Fibroblast of skin of left quadriceps (primary cell): Measurements from ENCODE around the gene STAG1.
"Not testable (repeated sequence)": the region's sequence is repeated elsewhere in the genome, so short reads cannot be mapped to it uniquely, and the experiment has no call there.

Experiments
- DNase-seq, 2 experiments: peaks; one replicate each; pipeline ENCODE4 v3.0.0-alpha.2; 2013; ENCODE audit warnings: low read depth in 2 of 2

STAG1 gene

DNA sequence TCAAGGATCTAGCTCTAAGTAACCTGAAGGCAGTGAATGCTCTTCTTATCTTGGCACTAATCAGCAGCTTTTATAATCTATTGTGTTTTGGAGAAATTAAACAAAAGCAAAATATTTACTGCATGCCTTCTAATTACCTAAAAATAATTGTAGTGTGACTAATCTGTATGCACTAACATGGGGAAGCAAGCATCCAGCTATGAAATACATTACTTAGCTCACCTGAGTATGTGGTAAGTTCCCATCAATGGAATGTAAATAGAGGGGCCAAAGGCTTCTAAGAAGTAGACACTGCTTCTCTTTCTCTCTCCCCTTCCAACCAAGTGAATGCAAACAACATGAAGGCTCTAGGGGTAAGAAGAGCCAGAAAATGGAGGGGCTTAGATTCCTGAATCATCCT lies 165.6 kb downstream of the STAG1 start:
- DNase-seq: no peak

GRCh38 chr3:136584728-136585127 lies 167.4 kb downstream of the STAG1 start:
- DNase-seq: no peak

- no peak for DNase-seq
Observed at GRCh38 chr3:136583823-136584222, 168.4 kb downstream of the STAG1 start.

- DNase-seq: no peak
Observed at GRCh38 chr3:136577791-136578190, 174.4 kb downstream of the STAG1 start.

DNA sequence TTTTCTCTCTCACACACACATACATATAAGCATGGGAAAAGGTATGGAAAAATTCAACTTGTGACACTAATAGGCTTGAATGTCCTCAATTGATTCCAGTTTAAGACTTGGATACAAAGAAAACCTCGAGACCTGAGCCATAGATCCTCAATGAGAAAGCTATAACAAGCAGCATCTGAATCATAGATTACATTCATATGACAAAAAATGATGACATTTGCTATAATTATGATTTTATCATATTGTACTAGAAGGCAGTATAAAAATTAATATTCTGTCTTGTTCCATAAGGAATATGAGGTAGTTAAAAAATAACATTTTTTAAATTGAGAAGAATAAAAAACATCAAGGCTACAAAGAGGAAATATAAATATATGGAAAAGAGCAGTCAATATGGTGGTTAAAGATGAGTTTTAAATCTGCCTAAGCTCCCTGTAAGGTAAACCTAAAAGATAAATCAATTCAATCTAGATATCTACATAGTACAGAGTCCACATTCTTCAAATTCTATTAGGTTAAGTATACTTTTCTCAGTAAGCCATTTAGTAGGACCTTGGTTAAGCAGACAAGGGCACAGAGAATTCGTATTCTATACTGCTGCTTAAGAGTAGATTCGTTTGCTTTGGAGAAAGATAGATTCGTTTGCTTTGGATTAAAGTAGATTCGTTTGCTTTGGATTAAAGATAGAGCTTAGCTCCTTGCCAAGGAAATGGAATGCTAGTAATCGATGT lies 175.7 kb downstream of the STAG1 start:
- DNase-seq: no peak

DNA sequence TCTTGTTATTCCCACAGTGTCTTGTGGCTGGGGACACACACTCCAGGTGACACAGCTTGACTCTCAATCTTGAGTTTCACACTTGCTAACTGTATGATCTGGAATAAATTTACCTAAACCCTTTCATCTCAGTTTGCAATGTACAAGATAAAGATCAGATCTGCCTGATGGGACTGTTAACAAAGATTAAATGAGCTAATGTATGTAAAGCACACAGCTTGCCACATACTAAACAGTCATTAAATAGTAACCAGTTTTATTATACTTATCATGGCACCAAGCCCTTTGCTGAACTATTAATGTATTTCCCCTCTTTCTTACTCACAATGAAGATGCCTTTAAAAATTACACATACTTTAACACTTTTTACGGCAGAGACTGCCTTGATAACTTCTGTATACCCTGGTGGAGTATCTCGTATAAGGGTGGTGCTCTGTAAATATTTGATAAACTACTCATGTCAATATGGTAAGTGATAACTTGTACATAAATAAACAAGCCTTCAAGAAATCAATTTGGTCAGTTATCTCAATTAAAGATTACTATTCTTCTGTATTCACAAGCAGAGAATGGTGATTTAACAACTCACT lies 184.5 kb downstream of the STAG1 start:
- DNase-seq: no peak

- DNase-seq: not testable (repeated sequence)
Observed at GRCh38 chr3:136564962-136565361, 187.2 kb downstream of the STAG1 start.

GRCh38 chr3:136562026-136562425 lies 190.2 kb downstream of the STAG1 start:
- DNase-seq: no peak

DNA sequence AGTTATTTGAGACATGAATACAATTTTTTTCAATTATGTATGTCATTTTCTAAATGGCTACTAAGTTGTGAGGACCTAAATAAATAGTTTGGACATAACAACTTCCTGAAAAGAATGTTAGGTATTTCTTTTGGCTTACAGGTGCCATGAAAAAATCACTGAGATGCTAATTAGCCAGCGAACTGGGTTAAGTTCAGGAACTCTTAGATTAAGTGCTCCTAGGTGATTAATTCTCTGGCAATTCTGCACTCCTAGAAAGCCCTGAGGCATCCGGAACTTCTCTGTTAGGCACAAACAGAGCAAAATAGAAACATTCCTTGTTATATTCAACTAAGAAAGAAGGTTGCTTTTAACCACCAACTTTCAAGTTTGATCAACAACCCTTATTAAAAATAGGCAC lies 192.3 kb downstream of the STAG1 start:
- no peak for DNase-seq

GRCh38 chr3:136549461-136549860 lies 202.7 kb downstream of the STAG1 start:
- DNase-seq: not testable (repeated sequence)

GRCh38 chr3:136547293-136547692 lies 204.9 kb downstream of the STAG1 start:
- DNase-seq: peak; percentile 26 to 29

DNA sequence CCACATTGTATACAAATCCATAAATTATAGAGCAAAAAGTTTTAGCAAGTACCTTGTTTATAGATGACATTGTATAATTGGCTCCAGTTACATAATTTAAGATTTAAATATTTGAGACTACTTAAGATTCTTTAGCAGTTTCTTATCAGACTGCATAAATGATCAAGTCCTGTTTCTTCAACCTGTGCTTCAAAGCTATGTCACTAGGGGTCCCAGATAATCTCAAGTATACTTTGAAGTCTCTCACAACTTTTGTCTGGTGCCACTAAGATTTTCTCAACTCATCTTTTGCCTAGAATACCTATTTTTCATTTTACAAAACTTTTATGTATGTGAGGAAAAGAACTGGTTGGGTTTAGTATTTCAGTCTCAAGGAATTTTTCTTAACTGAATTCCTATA lies 205.5 kb downstream of the STAG1 start:
- DNase-seq: no peak

DNA sequence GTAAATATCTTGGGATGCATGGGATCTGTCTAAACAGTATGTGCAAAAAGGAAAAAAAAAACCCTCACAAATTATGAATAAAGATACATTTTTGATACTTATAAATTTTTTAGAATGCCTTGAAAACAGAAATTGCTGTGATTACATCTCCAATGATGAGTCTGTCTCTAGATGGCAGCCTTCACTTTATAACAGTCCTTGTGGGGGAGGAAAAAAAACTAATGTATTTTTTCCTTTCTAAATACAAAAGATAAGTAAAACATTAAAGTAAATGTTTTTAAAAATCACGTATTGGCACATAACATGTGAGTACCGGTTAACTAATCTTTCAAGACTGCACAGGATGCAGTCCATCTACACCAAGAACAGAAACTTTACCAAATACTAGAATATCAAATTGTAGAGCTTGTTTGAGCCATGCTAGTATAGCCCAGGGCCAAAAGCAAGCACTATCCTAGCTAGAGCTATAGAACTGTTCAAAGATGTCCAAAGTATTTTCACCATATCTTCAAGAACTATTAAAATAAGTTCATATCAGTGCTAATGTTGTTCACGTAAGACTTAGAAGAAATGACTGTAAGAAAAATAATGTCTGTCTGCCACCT lies 206.4 kb downstream of the STAG1 start:
- no peak for DNase-seq

GRCh38 chr3:136544532-136544931 lies 207.6 kb downstream of the STAG1 start:
- DNase-seq: no peak

DNA sequence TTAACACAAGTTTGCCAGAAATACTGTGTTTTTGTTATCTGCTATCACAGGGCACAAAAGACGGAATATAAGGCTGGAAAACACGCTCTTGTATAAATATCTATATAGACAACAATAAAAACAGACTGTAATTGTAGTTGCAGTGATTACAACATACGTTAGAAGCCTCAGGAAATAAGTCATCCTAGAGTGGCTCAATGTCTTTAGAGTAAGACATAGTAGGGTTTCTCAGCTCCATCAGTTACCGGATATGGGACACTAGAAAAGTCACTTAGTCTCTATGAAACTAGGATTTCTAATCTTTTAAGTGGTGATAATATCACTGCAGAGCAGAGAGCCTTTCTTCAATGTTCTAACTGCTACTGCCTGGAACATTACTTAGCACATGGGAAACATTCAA lies 208.8 kb downstream of the STAG1 start:
- DNase-seq: no peak

DNA sequence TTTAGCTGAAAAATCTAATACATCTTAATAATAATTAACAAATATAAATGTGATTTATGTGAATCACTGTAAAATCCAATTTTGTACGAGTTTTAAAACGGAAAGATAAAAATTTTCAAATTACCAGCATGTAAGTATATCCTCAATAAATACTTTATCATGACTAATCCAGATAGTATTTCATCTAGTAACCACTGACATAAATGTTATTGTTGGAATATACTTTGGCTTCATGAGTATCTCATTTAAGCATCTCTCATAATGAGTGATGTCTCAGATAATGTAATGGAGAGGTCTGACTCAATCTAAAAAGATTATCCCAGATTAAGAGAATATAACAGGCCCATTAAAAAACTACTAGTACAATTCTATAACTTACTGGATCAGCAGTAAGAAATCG lies 216.3 kb downstream of the STAG1 start:
- DNase-seq: no peak

DNA sequence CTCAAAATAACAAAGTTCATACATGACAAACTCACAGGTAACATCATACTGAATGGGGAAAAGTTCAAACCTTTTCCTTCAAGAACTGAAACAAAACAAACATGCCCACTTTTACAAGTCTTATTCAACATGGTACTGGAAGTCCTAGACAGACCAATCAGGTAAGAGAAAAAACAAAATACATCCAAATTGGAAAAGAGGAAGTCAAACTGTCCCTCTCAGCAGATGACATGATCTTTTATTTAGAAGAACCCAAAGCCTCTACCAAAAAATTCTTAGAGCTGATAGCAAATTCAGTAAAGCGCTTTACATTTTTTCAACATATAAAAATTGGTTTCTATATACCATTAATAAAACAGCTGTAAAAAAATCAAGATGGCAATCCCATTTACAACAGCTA lies 219.4 kb downstream of the STAG1 start:
- DNase-seq: no peak

GRCh38 chr3:136518102-136518501 lies 234.1 kb downstream of the STAG1 start:
- DNase-seq: no peak

- DNase-seq: no peak
Observed at GRCh38 chr3:136516656-136517055, 235.5 kb downstream of the STAG1 start.

- no peak for DNase-seq
Observed at GRCh38 chr3:136516095-136516494, 236.1 kb downstream of the STAG1 start.

DNA sequence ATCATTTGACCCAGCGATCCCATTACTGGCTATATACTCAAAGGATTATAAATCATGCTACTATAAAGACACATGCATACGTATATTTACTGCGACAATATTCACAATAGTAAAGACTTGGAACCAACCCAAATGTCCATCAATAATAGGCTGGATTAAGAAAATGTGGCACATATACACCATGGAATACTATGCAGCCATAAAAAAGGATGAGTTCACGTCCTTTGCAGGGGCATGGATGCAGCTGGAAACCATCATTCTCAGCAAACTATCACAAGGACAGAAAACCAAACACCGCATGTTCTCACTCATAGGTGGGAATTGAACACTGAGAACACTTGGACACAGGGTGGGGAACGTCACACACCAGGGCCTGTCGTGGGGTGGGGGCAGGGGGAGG lies 237.6 kb downstream of the STAG1 start:
- DNase-seq: not testable (repeated sequence)

DNA sequence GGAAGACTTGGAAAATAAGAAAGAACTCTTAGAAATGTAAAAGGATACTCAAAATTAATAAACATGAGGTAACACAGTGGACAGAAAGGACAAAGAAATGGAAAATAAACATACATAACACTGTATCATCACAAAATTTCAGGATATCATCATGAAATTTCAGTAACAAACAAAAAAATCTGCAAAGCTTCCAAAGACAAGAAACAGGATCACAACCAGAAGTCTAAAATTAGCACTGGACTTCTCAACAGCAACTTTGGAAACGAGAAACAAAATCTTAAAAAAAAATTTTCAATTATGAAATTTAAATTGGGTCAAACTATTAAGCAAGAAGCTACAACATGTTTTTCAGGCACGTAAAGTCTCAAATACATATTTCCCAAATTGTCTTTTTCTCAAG lies 238.8 kb downstream of the STAG1 start:
- DNase-seq: no peak

- peak; percentile 63 to 64 for DNase-seq
Observed at GRCh38 chr3:136512381-136512780, 239.8 kb downstream of the STAG1 start.
